Measurements from ENCODE around the gene WDR1.

Gene WDR1

DNA sequence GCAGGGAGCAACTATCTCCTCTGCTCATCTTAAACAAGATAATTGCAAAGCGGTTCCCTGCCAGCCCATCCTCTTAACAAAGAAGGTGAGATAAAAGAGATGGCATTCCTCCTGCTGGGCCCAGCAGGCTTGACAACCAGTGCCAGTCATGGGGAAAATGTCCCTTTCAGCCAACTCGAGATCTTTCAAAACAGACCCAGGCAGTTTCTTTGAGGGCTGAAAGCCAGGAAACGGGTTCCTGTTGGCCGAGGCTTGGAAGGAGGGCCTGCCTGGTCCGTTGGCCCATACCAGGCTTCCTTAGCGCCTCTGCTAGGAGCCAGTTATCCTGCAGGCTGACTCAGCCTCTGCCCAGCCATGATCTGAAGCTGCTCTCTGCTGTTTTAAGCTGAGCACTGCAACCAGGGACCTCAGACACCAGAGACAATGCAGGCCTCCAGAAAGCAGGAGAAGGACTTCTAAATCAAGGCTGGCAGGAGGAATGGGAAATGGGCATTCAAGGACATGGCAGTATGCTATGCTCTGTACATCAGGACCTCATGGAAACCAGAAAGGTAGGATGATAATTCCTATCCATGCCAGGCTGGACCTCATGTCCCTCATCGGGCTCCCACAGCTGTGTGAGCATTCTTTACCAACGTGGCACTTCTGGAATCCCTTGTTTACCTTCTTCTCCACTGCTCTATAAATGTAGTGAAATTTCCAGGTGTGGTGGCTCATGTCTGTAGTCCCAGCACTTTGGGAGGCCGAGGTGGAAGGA lies 52.9 kb downstream of the WDR1 start:
- TF ChIP-seq, protein P1, sequence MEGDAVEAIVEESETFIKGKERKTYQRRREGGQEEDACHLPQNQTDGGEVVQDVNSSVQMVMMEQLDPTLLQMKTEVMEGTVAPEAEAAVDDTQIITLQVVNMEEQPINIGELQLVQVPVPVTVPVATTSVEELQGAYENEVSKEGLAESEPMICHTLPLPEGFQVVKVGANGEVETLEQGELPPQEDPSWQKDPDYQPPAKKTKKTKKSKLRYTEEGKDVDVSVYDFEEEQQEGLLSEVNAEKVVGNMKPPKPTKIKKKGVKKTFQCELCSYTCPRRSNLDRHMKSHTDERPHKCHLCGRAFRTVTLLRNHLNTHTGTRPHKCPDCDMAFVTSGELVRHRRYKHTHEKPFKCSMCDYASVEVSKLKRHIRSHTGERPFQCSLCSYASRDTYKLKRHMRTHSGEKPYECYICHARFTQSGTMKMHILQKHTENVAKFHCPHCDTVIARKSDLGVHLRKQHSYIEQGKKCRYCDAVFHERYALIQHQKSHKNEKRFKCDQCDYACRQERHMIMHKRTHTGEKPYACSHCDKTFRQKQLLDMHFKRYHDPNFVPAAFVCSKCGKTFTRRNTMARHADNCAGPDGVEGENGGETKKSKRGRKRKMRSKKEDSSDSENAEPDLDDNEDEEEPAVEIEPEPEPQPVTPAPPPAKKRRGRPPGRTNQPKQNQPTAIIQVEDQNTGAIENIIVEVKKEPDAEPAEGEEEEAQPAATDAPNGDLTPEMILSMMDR (IDR thresholded peaks at IDR 0.05; ENCODE audit: insufficient read depth, low read depth, low read length, missing control alignments) = peak; percentile 96
- DNase-seq (ENCODE audit: low read depth) = peak; percentile 88
- no peak overlapping the region for H3K4me3 ChIP-seq (ENCODE audit: low read length)

DNA sequence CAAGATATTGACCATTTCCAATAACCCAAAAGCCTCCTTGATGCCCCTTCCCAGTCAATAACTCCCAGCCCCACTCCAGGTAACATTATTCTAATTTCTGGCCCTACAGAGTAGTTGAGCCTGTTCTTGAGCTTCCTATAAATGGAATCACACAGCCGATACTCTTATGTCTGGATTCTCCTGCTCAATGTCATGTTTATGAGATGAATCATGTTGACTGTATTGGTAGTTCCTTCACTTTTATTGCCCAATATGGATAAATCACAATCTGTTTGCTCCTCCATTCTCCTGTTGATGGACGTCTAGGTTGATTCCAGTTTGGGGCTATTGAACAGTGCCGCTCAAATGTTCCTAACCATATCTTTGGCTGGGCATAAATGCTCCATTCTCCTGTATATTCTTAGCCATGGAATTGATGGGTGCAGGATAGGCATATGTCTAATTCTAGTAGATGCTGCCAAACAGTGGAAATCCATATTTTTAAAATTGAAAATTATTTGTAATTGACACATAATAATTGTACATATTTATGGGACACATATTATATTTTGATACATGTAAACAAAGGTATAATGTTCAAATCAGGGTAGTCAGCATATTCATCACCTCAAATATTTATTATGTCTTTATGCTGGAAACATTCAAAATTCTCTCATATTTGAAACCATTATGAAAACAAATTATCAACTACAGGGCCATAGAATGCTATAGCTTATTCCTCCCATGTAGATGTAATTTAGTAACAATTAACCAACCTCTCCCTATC lies 54.8 kb downstream of the WDR1 start:
- DNase-seq (ENCODE audit: low read depth) = peak; percentile 92
- TF ChIP-seq, protein P1 (IDR thresholded peaks at IDR 0.05; ENCODE audit: insufficient read depth, low read depth, low read length, missing control alignments) = no peak
- H3K4me3 ChIP-seq (ENCODE audit: low read length) = no peak overlapping the region

DNA sequence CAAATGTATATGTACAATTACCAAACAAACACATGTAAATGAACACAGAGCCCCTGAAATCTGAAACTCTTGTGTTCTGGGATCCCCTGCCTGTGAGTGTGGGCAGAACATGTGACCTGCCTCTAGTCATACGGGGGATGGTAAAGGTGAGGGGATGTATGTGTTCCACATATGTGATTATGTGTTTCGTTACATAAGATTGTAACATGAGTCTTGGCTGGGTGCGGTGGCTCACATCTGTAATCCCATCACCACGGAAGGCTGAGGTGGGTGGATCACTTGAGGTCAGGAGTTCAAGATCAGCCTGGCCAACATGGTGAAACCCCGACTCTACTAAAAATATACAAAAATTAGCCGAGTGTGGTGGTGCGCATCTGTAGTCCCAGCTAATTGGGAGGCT lies 58.2 kb downstream of the WDR1 start:
- DNase-seq (ENCODE audit: low read depth) = no peak
- H3K4me3 ChIP-seq (ENCODE audit: low read length) = no peak overlapping the region
- TF ChIP-seq, protein P1 (IDR thresholded peaks at IDR 0.05; ENCODE audit: insufficient read depth, low read depth, low read length, missing control alignments) = no peak

DNA sequence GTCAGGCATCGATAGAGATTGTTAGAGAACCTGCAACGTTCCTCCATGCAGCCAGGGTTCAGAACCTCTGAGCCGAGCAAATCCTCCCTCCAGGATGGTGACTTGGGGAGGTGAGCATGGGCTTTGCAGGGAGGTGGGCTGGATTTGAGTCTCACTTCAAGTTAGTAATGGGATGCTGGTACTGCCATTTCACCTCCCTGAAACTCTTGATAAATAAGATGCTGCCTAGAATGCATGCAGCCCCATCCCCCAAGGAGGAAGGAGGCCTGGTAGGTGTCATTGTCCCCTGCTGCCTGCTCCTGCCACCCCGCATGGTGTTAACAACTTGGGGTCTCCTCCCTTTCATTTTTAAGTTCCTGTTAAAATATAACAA lies 59.6 kb downstream of the WDR1 start:
- no peak for DNase-seq (ENCODE audit: low read depth)
- TF ChIP-seq, protein P1 (IDR thresholded peaks at IDR 0.05; ENCODE audit: insufficient read depth, low read depth, low read length, missing control alignments) = no peak
- no peak overlapping the region for H3K4me3 ChIP-seq (ENCODE audit: low read length)

DNA sequence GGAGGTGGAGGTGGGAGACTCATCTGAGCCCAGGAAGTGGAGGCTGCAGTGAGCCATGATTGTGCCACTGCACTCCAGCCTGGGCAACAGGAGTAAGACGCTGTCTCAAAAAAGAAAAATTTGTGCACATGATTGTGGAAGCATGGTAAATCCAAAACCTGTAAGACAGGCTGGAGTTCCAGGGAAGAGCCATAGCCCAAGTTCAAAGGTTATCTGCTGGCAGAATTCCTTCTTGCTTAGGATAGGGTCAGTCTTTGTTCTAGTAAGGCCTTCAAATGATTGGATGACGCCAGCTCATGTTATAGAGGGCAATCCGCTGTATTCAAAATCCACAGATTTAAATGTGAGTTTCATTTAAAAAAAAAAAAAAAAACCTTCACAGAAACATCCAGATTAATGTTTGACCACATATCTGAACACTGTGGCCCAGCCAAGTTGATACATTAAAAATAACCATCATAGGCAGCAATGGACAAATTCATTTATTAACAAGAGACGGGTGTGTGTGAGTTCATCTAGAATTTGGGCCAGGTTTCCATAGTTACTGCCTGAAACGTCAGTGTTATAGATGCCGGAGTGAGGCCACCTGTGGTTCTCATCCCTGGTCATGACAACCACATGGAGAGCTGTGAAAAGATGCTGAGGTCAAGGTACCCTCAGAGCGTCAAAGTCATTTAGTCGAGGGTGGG lies 60.1 kb downstream of the WDR1 start:
- H3K4me3 ChIP-seq (ENCODE audit: low read length) = no peak overlapping the region
- no peak for DNase-seq (ENCODE audit: low read depth)
- TF ChIP-seq, protein P1 (IDR thresholded peaks at IDR 0.05; ENCODE audit: insufficient read depth, low read depth, low read length, missing control alignments) = no peak

DNA sequence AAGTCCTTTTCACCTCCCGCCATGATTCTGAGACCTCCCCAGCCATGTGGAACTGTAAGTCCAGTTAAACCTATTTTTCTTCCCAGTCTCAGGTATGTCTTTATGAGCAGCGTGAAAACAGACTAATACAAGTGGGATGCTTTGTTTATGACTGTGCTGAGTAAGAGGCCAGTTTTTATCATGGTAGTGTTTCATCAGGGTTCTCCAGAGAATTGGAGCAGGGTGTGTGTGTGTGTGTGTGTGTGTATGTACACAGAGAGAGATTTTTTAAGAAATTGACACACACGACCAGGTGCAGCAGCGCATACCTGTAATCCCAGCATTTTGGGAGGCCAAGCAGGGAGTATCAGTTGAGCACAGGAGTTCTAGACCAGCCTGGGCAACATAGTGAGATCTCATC lies 60.7 kb downstream of the WDR1 start:
- TF ChIP-seq, protein P1 (IDR thresholded peaks at IDR 0.05; ENCODE audit: insufficient read depth, low read depth, low read length, missing control alignments) = no peak
- no peak overlapping the region for H3K4me3 ChIP-seq (ENCODE audit: low read length)
- DNase-seq (ENCODE audit: low read depth) = no peak
